ENCODE results near the gene ZNF74.
"Not testable (repeated sequence)": the region's sequence is repeated elsewhere in the genome, so short reads cannot be mapped to it uniquely, and the experiment has no call there.

The ZNF74 gene

GRCh38 chr22:20374130-20374529 lies 19.8 kb upstream of the ZNF74 start:
- DNase-seq (ENCODE audit: low read depth in 2 of 3, low spot score in 1 of 3), result not testable (repeated sequence)

GRCh38 chr22:20376281-20376680 lies 17.7 kb upstream of the ZNF74 start:
- not testable (repeated sequence) for DNase-seq (ENCODE audit: low read depth in 2 of 3, low spot score in 1 of 3)

GRCh38 chr22:20376983-20377382 lies 17.0 kb upstream of the ZNF74 start:
- DNase-seq (ENCODE audit: low read depth in 2 of 3, low spot score in 1 of 3), result not testable (repeated sequence)

- DNase-seq (ENCODE audit: low read depth in 2 of 3, low spot score in 1 of 3), result no peak
Measured at GRCh38 chr22:20378110-20378509, 15.8 kb upstream of the ZNF74 start.

GRCh38 chr22:20378684-20379083 lies 15.3 kb upstream of the ZNF74 start:
- DNase-seq (ENCODE audit: low read depth in 2 of 3, low spot score in 1 of 3), result not testable (repeated sequence)

GRCh38 chr22:20380486-20380885 lies 13.5 kb upstream of the ZNF74 start:
- DNase-seq (ENCODE audit: low read depth in 2 of 3, low spot score in 1 of 3), result no peak

GRCh38 chr22:20383538-20383937 lies 10.4 kb upstream of the ZNF74 start:
- DNase-seq (ENCODE audit: low read depth in 2 of 3, low spot score in 1 of 3), result no peak

- DNase-seq (ENCODE audit: low read depth in 2 of 3, low spot score in 1 of 3), result no peak
Measured at GRCh38 chr22:20384171-20384570, 9.8 kb upstream of the ZNF74 start.

GRCh38 chr22:20384865-20385264 lies 9.1 kb upstream of the ZNF74 start:
- no peak for DNase-seq (ENCODE audit: low read depth in 2 of 3, low spot score in 1 of 3)

GRCh38 chr22:20386336-20386735 lies 7.6 kb upstream of the ZNF74 start:
- DNase-seq (ENCODE audit: low read depth in 2 of 3, low spot score in 1 of 3), result no peak

- no peak for DNase-seq (ENCODE audit: low read depth in 2 of 3, low spot score in 1 of 3)
Measured at GRCh38 chr22:20386972-20387371, 7.0 kb upstream of the ZNF74 start.

- DNase-seq (ENCODE audit: low read depth in 2 of 3, low spot score in 1 of 3), result no peak
Measured at GRCh38 chr22:20388200-20388599, 5.8 kb upstream of the ZNF74 start.

GRCh38 chr22:20389288-20389687 lies 4.7 kb upstream of the ZNF74 start:
- no peak for DNase-seq (ENCODE audit: low read depth in 2 of 3, low spot score in 1 of 3)

- DNase-seq (ENCODE audit: low read depth in 2 of 3, low spot score in 1 of 3), result no peak
Measured at GRCh38 chr22:20390394-20390907, 3.5 kb upstream of the ZNF74 start.

GRCh38 chr22:20391222-20391621 lies 2.7 kb upstream of the ZNF74 start:
- no peak for DNase-seq (ENCODE audit: low read depth in 2 of 3, low spot score in 1 of 3)

GRCh38 chr22:20392365-20392881 lies 1.5 kb upstream of the ZNF74 start:
- DNase-seq (ENCODE audit: low read depth in 2 of 3, low spot score in 1 of 3), result not testable (repeated sequence)

GRCh38 chr22:20392983-20393704 lies 807 bp upstream of the ZNF74 start:
- DNase-seq (ENCODE audit: low read depth in 2 of 3, low spot score in 1 of 3), result no peak

- no peak for DNase-seq (ENCODE audit: low read depth in 2 of 3, low spot score in 1 of 3)
Measured at GRCh38 chr22:20395181-20395906, 1.4 kb downstream of the ZNF74 start.

GRCh38 chr22:20395907-20396287 lies 1.9 kb downstream of the ZNF74 start:
- DNase-seq (ENCODE audit: low read depth in 2 of 3, low spot score in 1 of 3), result no peak

- DNase-seq (ENCODE audit: low read depth in 2 of 3, low spot score in 1 of 3), result no peak
Measured at GRCh38 chr22:20396639-20397038, 2.7 kb downstream of the ZNF74 start.

GRCh38 chr22:20397498-20397897 lies 3.5 kb downstream of the ZNF74 start:
- DNase-seq (ENCODE audit: low read depth in 2 of 3, low spot score in 1 of 3), result no peak

GRCh38 chr22:20398420-20398819 lies 4.5 kb downstream of the ZNF74 start:
- DNase-seq (ENCODE audit: low read depth in 2 of 3, low spot score in 1 of 3), result no peak
